ENCODE measurements around the gene ST6GALNAC3. TPM values are rescaled to one million over a fixed set of nuclear protein-coding genes. Genes with fewer than 3 reads are reported as not detected.

ST6GALNAC3 gene
- total RNA-seq, 1 experiment from 2014 or later, result 0.03 TPM

DNA sequence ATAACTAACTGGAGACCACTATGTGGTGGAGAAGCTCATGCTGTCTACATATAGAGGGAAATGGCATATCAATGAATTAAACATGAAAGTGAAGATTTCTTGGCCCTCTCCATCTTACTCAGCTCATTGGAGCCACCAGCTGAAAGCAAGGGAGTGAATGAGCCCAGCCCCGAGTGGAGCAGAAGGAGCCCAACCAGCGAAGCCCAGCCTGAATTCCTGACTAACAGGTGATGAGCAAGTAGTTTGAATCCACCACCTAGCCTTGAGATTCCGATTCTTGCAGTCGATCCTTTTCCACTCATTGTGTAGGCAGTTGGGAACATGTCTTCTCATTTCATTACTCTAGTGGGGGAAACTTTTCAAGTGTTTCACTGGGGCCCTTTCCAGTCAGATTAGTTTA lies 18.6 kb upstream of the ST6GALNAC3 start:
- H3K27me3 ChIP-seq (ENCODE audit: control insufficient read depth, insufficient read depth, low read length), result no peaks in the 10 kb centered on the region
- in situ Hi-C loops (cut with HindIII; ENCODE audit: low pct_unique_long_range_greater_than_20kb, low sequenced_read_pairs), result no loop called here
- intact Hi-C loops (cut with micrococcal nuclease; ENCODE audit: unreplicated experiment), result no loop called here
- ChIA-PET POLR2A (no interaction called here), CTCF (no interaction called here)
- no peaks in the 10 kb centered on the region for H3K36me3 ChIP-seq (ENCODE audit: control insufficient read depth, insufficient read depth, low read length)
- TF ChIP-seq POLR2AphosphoS5 (IDR thresholded peaks at IDR 0.05; ENCODE audit: low read depth, low read length), result no peak
- TF ChIP-seq TCF7L2 (IDR thresholded peaks at IDR 0.05; ENCODE audit: low read depth, low read length), result no peak
- TF ChIP-seq, protein P1, sequence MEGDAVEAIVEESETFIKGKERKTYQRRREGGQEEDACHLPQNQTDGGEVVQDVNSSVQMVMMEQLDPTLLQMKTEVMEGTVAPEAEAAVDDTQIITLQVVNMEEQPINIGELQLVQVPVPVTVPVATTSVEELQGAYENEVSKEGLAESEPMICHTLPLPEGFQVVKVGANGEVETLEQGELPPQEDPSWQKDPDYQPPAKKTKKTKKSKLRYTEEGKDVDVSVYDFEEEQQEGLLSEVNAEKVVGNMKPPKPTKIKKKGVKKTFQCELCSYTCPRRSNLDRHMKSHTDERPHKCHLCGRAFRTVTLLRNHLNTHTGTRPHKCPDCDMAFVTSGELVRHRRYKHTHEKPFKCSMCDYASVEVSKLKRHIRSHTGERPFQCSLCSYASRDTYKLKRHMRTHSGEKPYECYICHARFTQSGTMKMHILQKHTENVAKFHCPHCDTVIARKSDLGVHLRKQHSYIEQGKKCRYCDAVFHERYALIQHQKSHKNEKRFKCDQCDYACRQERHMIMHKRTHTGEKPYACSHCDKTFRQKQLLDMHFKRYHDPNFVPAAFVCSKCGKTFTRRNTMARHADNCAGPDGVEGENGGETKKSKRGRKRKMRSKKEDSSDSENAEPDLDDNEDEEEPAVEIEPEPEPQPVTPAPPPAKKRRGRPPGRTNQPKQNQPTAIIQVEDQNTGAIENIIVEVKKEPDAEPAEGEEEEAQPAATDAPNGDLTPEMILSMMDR (IDR thresholded peaks at IDR 0.05), result no peak
- TF ChIP-seq, protein P2, sequence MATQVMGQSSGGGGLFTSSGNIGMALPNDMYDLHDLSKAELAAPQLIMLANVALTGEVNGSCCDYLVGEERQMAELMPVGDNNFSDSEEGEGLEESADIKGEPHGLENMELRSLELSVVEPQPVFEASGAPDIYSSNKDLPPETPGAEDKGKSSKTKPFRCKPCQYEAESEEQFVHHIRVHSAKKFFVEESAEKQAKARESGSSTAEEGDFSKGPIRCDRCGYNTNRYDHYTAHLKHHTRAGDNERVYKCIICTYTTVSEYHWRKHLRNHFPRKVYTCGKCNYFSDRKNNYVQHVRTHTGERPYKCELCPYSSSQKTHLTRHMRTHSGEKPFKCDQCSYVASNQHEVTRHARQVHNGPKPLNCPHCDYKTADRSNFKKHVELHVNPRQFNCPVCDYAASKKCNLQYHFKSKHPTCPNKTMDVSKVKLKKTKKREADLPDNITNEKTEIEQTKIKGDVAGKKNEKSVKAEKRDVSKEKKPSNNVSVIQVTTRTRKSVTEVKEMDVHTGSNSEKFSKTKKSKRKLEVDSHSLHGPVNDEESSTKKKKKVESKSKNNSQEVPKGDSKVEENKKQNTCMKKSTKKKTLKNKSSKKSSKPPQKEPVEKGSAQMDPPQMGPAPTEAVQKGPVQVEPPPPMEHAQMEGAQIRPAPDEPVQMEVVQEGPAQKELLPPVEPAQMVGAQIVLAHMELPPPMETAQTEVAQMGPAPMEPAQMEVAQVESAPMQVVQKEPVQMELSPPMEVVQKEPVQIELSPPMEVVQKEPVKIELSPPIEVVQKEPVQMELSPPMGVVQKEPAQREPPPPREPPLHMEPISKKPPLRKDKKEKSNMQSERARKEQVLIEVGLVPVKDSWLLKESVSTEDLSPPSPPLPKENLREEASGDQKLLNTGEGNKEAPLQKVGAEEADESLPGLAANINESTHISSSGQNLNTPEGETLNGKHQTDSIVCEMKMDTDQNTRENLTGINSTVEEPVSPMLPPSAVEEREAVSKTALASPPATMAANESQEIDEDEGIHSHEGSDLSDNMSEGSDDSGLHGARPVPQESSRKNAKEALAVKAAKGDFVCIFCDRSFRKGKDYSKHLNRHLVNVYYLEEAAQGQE (IDR thresholded peaks at IDR 0.05; ENCODE audit: insufficient read depth in 1 of 2, low read depth in 2 of 2, low read length in 1 of 2), result no peak
- TF ChIP-seq SIN3A (IDR thresholded peaks at IDR 0.05; ENCODE audit: borderline replicate concordance, insufficient read depth, low read depth, low read length), result no peak
- BruUV-seq (replicated peaks), result no TSS peak
- H3K4me3 ChIP-seq (ENCODE audit: low read depth in 2 of 2, low read length in 2 of 2), result no peak overlapping the region
- DNase-seq (ENCODE audit: low read depth, low spot score) (no peak), ATAC-seq (no peak)
- H3K27ac ChIP-seq (ENCODE audit: low read length), result no peak overlapping the region
- H3K9me3 ChIP-seq (ENCODE audit: control insufficient read depth, insufficient read depth, low read depth, low read length), result no peaks in the 10 kb centered on the region
- no peaks in the 10 kb centered on the region for H3K4me1 ChIP-seq (ENCODE audit: control insufficient read depth, insufficient read depth, low read length)

DNA sequence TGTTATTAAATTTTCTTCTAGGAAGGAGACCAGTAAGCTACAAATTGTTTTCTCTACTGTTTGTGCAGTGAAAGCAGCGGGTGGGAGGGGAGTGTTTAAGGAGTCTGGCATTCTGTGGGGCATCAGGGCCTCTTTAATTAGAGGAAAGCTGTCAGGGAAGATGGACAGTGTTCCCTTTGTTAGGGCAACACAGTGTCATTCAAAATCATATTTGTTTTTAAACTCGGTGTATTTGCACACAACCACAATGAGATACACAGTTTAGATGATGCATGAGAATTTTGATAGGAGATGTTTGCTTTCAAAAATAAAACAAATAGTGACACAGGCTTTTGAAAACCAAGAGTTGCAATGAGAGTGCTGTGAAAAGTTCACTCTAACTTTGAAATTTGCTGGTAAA lies 15.1 kb upstream of the ST6GALNAC3 start:
- H3K4me3 ChIP-seq (ENCODE audit: low read depth in 2 of 2, low read length in 2 of 2), result no peak overlapping the region
- DNase-seq (ENCODE audit: low read depth, low spot score), result no peak
- H3K27ac ChIP-seq (ENCODE audit: low read length), result no peak overlapping the region
- in situ Hi-C loops (cut with HindIII; ENCODE audit: low pct_unique_long_range_greater_than_20kb, low sequenced_read_pairs), result no loop called here
- no peaks in the 10 kb centered on the region for H3K27me3 ChIP-seq (ENCODE audit: control insufficient read depth, insufficient read depth, low read length)
- peak; percentile 48; the same call in 1 of the 2 replicates for ATAC-seq
- POLR2A ChIA-PET, result no interaction called here
- BruUV-seq (replicated peaks), result no TSS peak
- no peaks in the 10 kb centered on the region for H3K36me3 ChIP-seq (ENCODE audit: control insufficient read depth, insufficient read depth, low read length)
- no peaks in the 10 kb centered on the region for H3K4me1 ChIP-seq (ENCODE audit: control insufficient read depth, insufficient read depth, low read length)
- CTCF ChIA-PET, result no interaction called here
- no peaks in the 10 kb centered on the region for H3K9me3 ChIP-seq (ENCODE audit: control insufficient read depth, insufficient read depth, low read depth, low read length)
- intact Hi-C loops (cut with micrococcal nuclease; ENCODE audit: unreplicated experiment), result no loop called here
- TF ChIP-seq POLR2AphosphoS5 (IDR thresholded peaks at IDR 0.05; ENCODE audit: low read depth, low read length), result no peak
- TF ChIP-seq TCF7L2 (IDR thresholded peaks at IDR 0.05; ENCODE audit: low read depth, low read length), result no peak
- TF ChIP-seq, protein P2 (IDR thresholded peaks at IDR 0.05; ENCODE audit: insufficient read depth in 1 of 2, low read depth in 2 of 2, low read length in 1 of 2), result no peak
- no peak for TF ChIP-seq SIN3A (IDR thresholded peaks at IDR 0.05; ENCODE audit: borderline replicate concordance, insufficient read depth, low read depth, low read length)
- TF ChIP-seq, protein P1 (IDR thresholded peaks at IDR 0.05), result no peak
